Parathyroid adenoma (tissue), 2 donors: ENCODE measurements around the gene TRAPPC11.

Experiments used
- H2AFZ ChIP-seq: fragments of 300-600 bp; sonication (generic); one replicate; pipeline ENCODE4 v1.7.0; 2017; ENCODE audit warnings: antibody characterized with exemption, mild to moderate bottlenecking
- H3K27ac ChIP-seq: fragments of 300-600 bp; sonication (generic); one replicate; pipeline ENCODE4 v1.7.0; 2017
- H3K27me3 ChIP-seq: fragments of 300-600 bp; sonication (generic); one replicate; pipeline ENCODE4 v1.7.0; 2017; ENCODE audit warnings: low read length; ENCODE audit not compliant: control insufficient read depth, insufficient read depth
- H3K36me3 ChIP-seq: fragments of 300-600 bp; sonication (generic); one replicate; pipeline ENCODE4 v1.7.0; 2017; ENCODE audit warnings: low read length; ENCODE audit not compliant: control insufficient read depth, insufficient read depth
- H3K4me1 ChIP-seq: fragments of 300-600 bp; sonication (generic); one replicate; pipeline ENCODE4 v1.7.0; 2017; ENCODE audit warnings: control low read depth
- H3K4me2 ChIP-seq: fragments of 300-600 bp; sonication (generic); one replicate; pipeline ENCODE4 v1.7.0; 2017; ENCODE audit warnings: low read length
- H3K4me3 ChIP-seq: fragments of 300-600 bp; sonication (generic); one replicate; pipeline ENCODE4 v1.7.0; 2017; ENCODE audit warnings: low read depth, low read length
- H3K79me2 ChIP-seq: fragments of 300-600 bp; sonication (generic); one replicate; pipeline ENCODE4 v1.7.0; 2017; ENCODE audit warnings: control low read depth
- H3K9ac ChIP-seq: fragments of 300-600 bp; sonication (generic); one replicate; pipeline ENCODE4 v1.7.0; 2017; ENCODE audit warnings: mild to moderate bottlenecking
- H3K9me3 ChIP-seq: fragments of 300-600 bp; sonication (generic); one replicate; pipeline ENCODE4 v1.7.0; 2017; ENCODE audit warnings: low read length; ENCODE audit not compliant: control insufficient read depth
- CTCF ChIP-seq: fragments of 300-600 bp; sonication (generic); IDR thresholded peaks from one replicate; pipeline ENCODE4 v1.7.0; 2017; ENCODE audit warnings: antibody characterized with exemption, mild to moderate bottlenecking
- donor health status: primary hyperparathyroidism.

TRAPPC11 gene

GRCh38 chr4:183632689-183633088, 26.4 kb upstream of the TRAPPC11 start:
- Histone ChIP-seq H3K4me2 (no peak overlapping the region), H3K4me3 (no peak overlapping the region), H3K79me2 (no peaks in the 10 kb centered on the region), H3K27me3 (no peaks in the 10 kb centered on the region), H3K9me3 (no peaks in the 10 kb centered on the region), H3K4me1 (no peaks in the 10 kb centered on the region), H3K36me3 (no peaks in the 10 kb centered on the region), H3K9ac (no peak overlapping the region), H2AFZ (no peak overlapping the region), H3K27ac (no peak overlapping the region)
- TF ChIP-seq CTCF = no peak

GRCh38 chr4:183633476-183634400, 25.4 kb upstream of the TRAPPC11 start:
- H3K4me3 ChIP-seq = no peak overlapping the region
- no peak overlapping the region for H3K9ac ChIP-seq
- no peaks in the 10 kb centered on the region for H3K4me1 ChIP-seq
- no peak overlapping the region for H3K4me2 ChIP-seq
- no peaks in the 10 kb centered on the region for H3K27me3 ChIP-seq
- no peaks in the 10 kb centered on the region for H3K79me2 ChIP-seq
- TF ChIP-seq CTCF = no peak
- H3K9me3 ChIP-seq = no peaks in the 10 kb centered on the region
- no peak overlapping the region for H2AFZ ChIP-seq
- H3K36me3 ChIP-seq = no peaks in the 10 kb centered on the region
- no peak overlapping the region for H3K27ac ChIP-seq

- Histone ChIP-seq H3K9me3 (no peaks in the 10 kb centered on the region), H3K36me3 (no peaks in the 10 kb centered on the region), H3K79me2 (no peaks in the 10 kb centered on the region), H3K9ac (no peak overlapping the region), H3K27ac (no peak overlapping the region), H3K4me1 (no peaks in the 10 kb centered on the region), H3K27me3 (no peaks in the 10 kb centered on the region), H3K4me2 (no peak overlapping the region), H2AFZ (no peak overlapping the region), H3K4me3 (no peak overlapping the region)
- no peak for TF ChIP-seq CTCF
These were observed 23.8 kb upstream of the TRAPPC11 start for GRCh38 chr4:183635321-183635720.

- Histone ChIP-seq H3K4me3 (no peak overlapping the region), H3K4me1 (no peaks in the 10 kb centered on the region), H3K4me2 (no peak overlapping the region), H3K36me3 (no peaks in the 10 kb centered on the region), H3K79me2 (no peaks in the 10 kb centered on the region), H3K27ac (no peak overlapping the region), H3K27me3 (no peaks in the 10 kb centered on the region), H3K9me3 (no peaks in the 10 kb centered on the region), H3K9ac (no peak overlapping the region), H2AFZ (no peak overlapping the region)
- TF ChIP-seq CTCF = no peak
These were observed 23.4 kb upstream of the TRAPPC11 start for GRCh38 chr4:183635741-183636140.

GRCh38 chr4:183636503-183636902, 22.6 kb upstream of the TRAPPC11 start:
- Histone ChIP-seq H3K79me2 (no peaks in the 10 kb centered on the region), H3K4me2 (no peak overlapping the region), H3K36me3 (no peaks in the 10 kb centered on the region), H3K27me3 (no peaks in the 10 kb centered on the region), H3K4me1 (no peaks in the 10 kb centered on the region), H3K9ac (no peak overlapping the region), H3K4me3 (no peak overlapping the region), H3K27ac (no peak overlapping the region), H2AFZ (no peak overlapping the region), H3K9me3 (no peaks in the 10 kb centered on the region)
- no peak for TF ChIP-seq CTCF
